ENCODE results near the gene IQSEC1. TPM values are rescaled to one million over a fixed set of nuclear protein-coding genes. Genes with fewer than 3 reads are reported as not detected.

The IQSEC1 gene
- total and polyA plus RNA-seq, 2 experiments from 2014 or later, result 21.2 to 24.7 TPM

GRCh38 chr3:13078163-13078905 is 5.1 kb upstream of the IQSEC1 start:
- no peak for DNase-seq (ENCODE audit: low spot score)
- H2AFZ ChIP-seq, result no peak overlapping the region

DNA sequence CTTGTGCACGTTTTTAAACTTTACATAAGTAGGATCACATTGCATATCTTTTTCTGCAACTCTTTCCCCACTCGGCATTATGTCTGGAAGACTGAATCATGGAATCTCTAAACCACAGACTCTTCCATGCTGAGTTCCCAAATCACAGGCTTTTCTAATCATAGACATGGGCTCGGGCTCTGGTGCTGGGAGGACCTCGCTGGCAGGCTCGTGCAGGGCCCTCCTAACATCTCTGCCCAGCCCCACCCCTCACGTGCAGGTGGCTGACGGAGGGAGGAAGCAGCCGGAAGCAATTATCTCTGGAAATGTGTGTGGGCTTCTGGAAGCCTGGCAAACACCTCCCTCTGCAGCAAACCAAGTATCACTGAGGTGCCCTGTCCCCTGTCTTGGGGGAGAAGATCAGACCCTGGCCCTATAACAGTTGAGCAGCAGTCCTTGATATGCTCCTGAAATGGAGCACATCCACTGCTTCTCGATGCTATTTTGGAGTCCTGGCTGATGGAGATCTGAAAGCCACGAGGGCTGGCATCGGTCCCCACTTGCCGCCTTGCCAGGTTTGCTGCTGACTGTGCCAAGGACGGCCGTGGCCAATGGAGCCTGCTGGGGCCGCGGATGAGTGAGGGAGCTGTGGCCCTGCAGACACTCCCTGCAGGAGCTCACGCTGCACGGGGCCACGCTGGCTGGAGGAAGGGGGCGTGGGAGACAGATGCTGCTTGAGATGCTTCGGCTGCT is 4.4 kb upstream of the IQSEC1 start:
- H3K36me3 ChIP-seq (replicated peaks; ENCODE audit: insufficient read depth, low read depth), result no peaks in the 10 kb centered on the region
- H3K27ac ChIP-seq, result no peak overlapping the region
- no peaks in the 10 kb centered on the region for H3K79me2 ChIP-seq
- H3K27me3 ChIP-seq, result peaks cover 43% of the 10 kb centered on the region
- no peaks in the 10 kb centered on the region for H4K20me1 ChIP-seq (ENCODE audit: insufficient read depth, poor library complexity, severe bottlenecking)
- H2AFZ ChIP-seq, result no peak overlapping the region
- H3K9me3 ChIP-seq (ENCODE audit: low read depth), result no peaks in the 10 kb centered on the region
- WGBS (ENCODE audit: low lambda C conversion rate, missing lambda C conversion rate), result 60% methylated on average over 21 of the region's 21 CpGs
- DNase-seq (ENCODE audit: low spot score), result no peak
- no peak for TF ChIP-seq EZH2 (IDR thresholded peaks at IDR 0.05; ENCODE audit: borderline replicate concordance)
- TF ChIP-seq EZH2phosphoT487 (IDR thresholded peaks at IDR 0.05; ENCODE audit: low read depth, severe bottlenecking, unreplicated experiment), result no peak
- TF ChIP-seq CTCF (IDR thresholded peaks at IDR 0.05; ENCODE audit: poor library complexity), result no peak
- no peak overlapping the region for H3K4me3 ChIP-seq
- no peaks in the 10 kb centered on the region for H3K4me1 ChIP-seq (ENCODE audit: insufficient read depth)
- no peak overlapping the region for H3K4me2 ChIP-seq
- no peaks in the 10 kb centered on the region for H3K9me2 ChIP-seq (replicated peaks; ENCODE audit: insufficient read depth)

More at GRCh38 chr3:13078163-13078905, 5.1 kb upstream of the IQSEC1 start:
- no peaks in the 10 kb centered on the region for H4K20me1 ChIP-seq (ENCODE audit: insufficient read depth, poor library complexity, severe bottlenecking)
- H3K9me3 ChIP-seq (ENCODE audit: low read depth), result no peaks in the 10 kb centered on the region
- no peaks in the 10 kb centered on the region for H3K36me3 ChIP-seq (replicated peaks; ENCODE audit: insufficient read depth, low read depth)
- no peak overlapping the region for H3K27ac ChIP-seq
- H3K9me2 ChIP-seq (replicated peaks; ENCODE audit: insufficient read depth), result no peaks in the 10 kb centered on the region
- H3K79me2 ChIP-seq, result no peaks in the 10 kb centered on the region
- peaks cover 36% of the 10 kb centered on the region for H3K27me3 ChIP-seq
- H3K4me2 ChIP-seq, result no peak overlapping the region
- WGBS (ENCODE audit: low lambda C conversion rate, missing lambda C conversion rate), result 81% methylated on average over 12 of the region's 12 CpGs
- no peaks in the 10 kb centered on the region for H3K4me1 ChIP-seq (ENCODE audit: insufficient read depth)
- TF ChIP-seq CTCF (IDR thresholded peaks at IDR 0.05; ENCODE audit: poor library complexity) (no peak), EZH2phosphoT487 (IDR thresholded peaks at IDR 0.05; ENCODE audit: low read depth, severe bottlenecking, unreplicated experiment) (no peak), EZH2 (IDR thresholded peaks at IDR 0.05; ENCODE audit: borderline replicate concordance) (no peak)
- H3K4me3 ChIP-seq, result no peak overlapping the region

DNA sequence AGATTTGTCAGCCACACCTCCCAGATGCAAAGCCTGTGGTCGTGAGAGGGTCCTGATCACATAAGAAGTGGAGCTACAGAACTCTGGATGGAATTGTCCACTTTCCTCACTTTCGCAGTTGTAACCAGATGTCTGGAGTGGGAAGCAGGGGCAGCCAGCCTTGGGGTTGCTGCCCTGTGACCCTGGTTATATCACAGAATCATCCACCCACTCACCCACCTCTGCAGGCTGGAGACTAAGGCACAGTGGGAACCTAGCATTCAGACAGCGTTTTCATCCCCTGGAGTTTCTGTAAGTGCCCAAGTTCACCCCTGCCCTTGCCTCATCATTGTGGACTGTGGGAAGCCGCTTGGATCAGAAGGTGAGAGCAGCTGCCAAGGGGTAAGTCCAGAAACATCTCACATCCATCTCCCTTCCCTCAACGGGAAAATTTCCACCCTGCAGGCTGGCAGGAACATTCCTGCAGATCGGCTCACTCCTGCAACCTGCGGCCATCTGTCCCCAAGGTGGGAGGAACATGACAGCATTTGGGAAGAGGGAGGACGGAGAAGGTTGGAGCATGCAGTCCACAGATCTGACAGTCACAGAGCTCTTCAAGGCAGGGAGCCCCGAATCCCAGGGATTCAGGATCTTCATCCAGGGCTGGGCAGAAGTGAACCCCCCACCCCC is 2.9 kb upstream of the IQSEC1 start:
- DNase-seq (ENCODE audit: low spot score), result no peak
- Histone ChIP-seq H3K9me2 (replicated peaks; ENCODE audit: insufficient read depth) (no peaks in the 10 kb centered on the region), H3K27ac (no peak overlapping the region), H3K27me3 (peaks cover 53% of the 10 kb centered on the region), H3K4me2 (no peak overlapping the region), H3K36me3 (replicated peaks; ENCODE audit: insufficient read depth, low read depth) (no peaks in the 10 kb centered on the region), H2AFZ (no peak overlapping the region), H3K4me1 (ENCODE audit: insufficient read depth) (no peaks in the 10 kb centered on the region), H3K79me2 (no peaks in the 10 kb centered on the region), H3K9me3 (ENCODE audit: low read depth) (no peaks in the 10 kb centered on the region), H3K4me3 (no peak overlapping the region), H4K20me1 (ENCODE audit: insufficient read depth, poor library complexity, severe bottlenecking) (no peaks in the 10 kb centered on the region)
- 75% methylated on average over 9 of the region's 9 CpGs for WGBS (ENCODE audit: low lambda C conversion rate, missing lambda C conversion rate)
- TF ChIP-seq EZH2 (IDR thresholded peaks at IDR 0.05; ENCODE audit: borderline replicate concordance), result no peak
- no peak for TF ChIP-seq EZH2phosphoT487 (IDR thresholded peaks at IDR 0.05; ENCODE audit: low read depth, severe bottlenecking, unreplicated experiment)
- no peak for TF ChIP-seq CTCF (IDR thresholded peaks at IDR 0.05; ENCODE audit: poor library complexity)

All from hepatocyte (in vitro differentiated cells).